DOHH2 (cell line): Measurements from ENCODE around the gene HLA-DPB1.

ENCODE experiments used
- H3F3A ChIP-seq: fragments of 200-600 bp; sonication (generic), shearing (Covaris generic); 2 replicates; pipeline ENCODE4 v1.6.0; 2016; ENCODE audit warnings: antibody characterized with exemption, mild to moderate bottlenecking; ENCODE audit not compliant: control insufficient read depth, insufficient read depth
- H3K27ac ChIP-seq: fragments of 200-600 bp; sonication (generic); 2 replicates; pipeline ENCODE4 v1.5.1; 2014; ENCODE audit warnings: low read depth, mild to moderate bottlenecking, low read length, moderate library complexity
- H3K27me3 ChIP-seq: fragments of 200-600 bp; sonication (generic); 2 replicates; pipeline ENCODE4 v1.6.1; 2014; ENCODE audit warnings: mild to moderate bottlenecking, low read length, mixed read lengths; ENCODE audit not compliant: control insufficient read depth
- H3K36me3 ChIP-seq: fragments of 200-600 bp; sonication (generic); 2 replicates; pipeline ENCODE4 v1.6.1; 2014; ENCODE audit warnings: mild to moderate bottlenecking, low read length, moderate library complexity, mixed read lengths; ENCODE audit not compliant: control insufficient read depth
- H3K4me1 ChIP-seq: fragments of 200-600 bp; sonication (generic); 2 replicates; pipeline ENCODE4 v1.6.1; 2014; ENCODE audit warnings: mild to moderate bottlenecking, low read length, mixed read lengths; ENCODE audit not compliant: control insufficient read depth
- H3K4me2 ChIP-seq: fragments of 200-600 bp; sonication (generic); 2 replicates; pipeline ENCODE4 v1.6.0; 2014; ENCODE audit warnings: mild to moderate bottlenecking, low read length, moderate library complexity
- H3K4me3 ChIP-seq: fragments of 200-600 bp; sonication (generic); 2 replicates; pipeline ENCODE4 v1.5.1; 2014; ENCODE audit warnings: mild to moderate bottlenecking, low read length, mixed read lengths
- H3K79me2 ChIP-seq: fragments of 200-600 bp; sonication (generic); 2 replicates; pipeline ENCODE4 v1.6.1; 2014; ENCODE audit warnings: mild to moderate bottlenecking, low read length, mixed read lengths; ENCODE audit not compliant: control insufficient read depth
- H3K9me2 ChIP-seq: fragments of 200-600 bp; sonication (generic); replicated peaks from 2 replicates; pipeline ENCODE4 v1.6.1; 2014; ENCODE audit warnings: mild to moderate bottlenecking, low read length, mixed read lengths; ENCODE audit not compliant: control insufficient read depth
- H3K9me3 ChIP-seq: fragments of 200-600 bp; sonication (generic); 2 replicates; pipeline ENCODE4 v1.6.1; 2014; ENCODE audit warnings: antibody characterized with exemption, low read length, mixed read lengths; ENCODE audit not compliant: control insufficient read depth, insufficient read depth
- H4K20me1 ChIP-seq: fragments of 200-600 bp; sonication (generic); 2 replicates; pipeline ENCODE4 v1.6.0; 2014; ENCODE audit warnings: low read depth, mild to moderate bottlenecking, antibody characterized with exemption, low read length, moderate library complexity; ENCODE audit not compliant: control insufficient read depth, insufficient read depth
- CTCF ChIP-seq: fragments of 200-600 bp; sonication (generic); IDR thresholded peaks from one replicate; pipeline ENCODE4 v1.5.1; 2014; ENCODE audit warnings: antibody characterized with exemption, mild to moderate bottlenecking, low read depth, low read length; ENCODE audit not compliant: poor library complexity, severe bottlenecking
- EZH2phosphoT487 ChIP-seq: fragments of 200-600 bp; sonication (generic); IDR thresholded peaks from 2 replicates; pipeline ENCODE4 v1.6.1; 2017; ENCODE audit warnings: borderline replicate concordance, mild to moderate bottlenecking, antibody characterized with exemption, low read length, moderate library complexity, mixed read lengths

HLA-DPB1 gene

GRCh38 chr6:33103776-33104175 is 28.0 kb downstream of the HLA-DPB1 start:
- TF ChIP-seq CTCF (no peak), EZH2phosphoT487 (no peak)
- H3K79me2 ChIP-seq: no peaks in the 10 kb centered on the region
- H3K27me3 ChIP-seq: 0 out of 2 replicates have a peak, but pooled peaks cover 3% of the 10 kb centered on the region
- no peaks in the 10 kb centered on the region for H3K9me2 ChIP-seq
- H3K4me1 ChIP-seq: peaks cover 9% of the 10 kb centered on the region
- no peak overlapping the region for H3K4me3 ChIP-seq
- H3K27ac ChIP-seq: no peak overlapping the region
- H3K36me3 ChIP-seq: no peaks in the 10 kb centered on the region
- H3K9me3 ChIP-seq: peaks cover 22% of the 10 kb centered on the region
- no peak overlapping the region for H3K4me2 ChIP-seq
- no peaks in the 10 kb centered on the region for H3F3A ChIP-seq
- H4K20me1 ChIP-seq: no peaks in the 10 kb centered on the region

GRCh38 chr6:33104887-33105286 is 29.1 kb downstream of the HLA-DPB1 start:
- Histone ChIP-seq H4K20me1 (no peaks in the 10 kb centered on the region), H3K27me3 (0 out of 2 replicates have a peak, but pooled peaks cover 3% of the 10 kb centered on the region)

GRCh38 chr6:33105386-33105785 is 29.6 kb downstream of the HLA-DPB1 start:
- Histone ChIP-seq H3K27me3 (0 out of 2 replicates have a peak, but pooled peaks cover 3% of the 10 kb centered on the region), H3K36me3 (no peaks in the 10 kb centered on the region)
- no peak for TF ChIP-seq CTCF
- TF ChIP-seq EZH2phosphoT487: no peak

More at GRCh38 chr6:33104887-33105286, 29.1 kb downstream of the HLA-DPB1 start:
- 0 out of 2 replicates have a peak overlapping the region, but pooled peaks have one; percentile 4 for H3K4me2 ChIP-seq
- H3F3A ChIP-seq: no peaks in the 10 kb centered on the region
- TF ChIP-seq EZH2phosphoT487: no peak
- TF ChIP-seq CTCF: no peak
- H3K4me3 ChIP-seq: no peak overlapping the region; the same call in 1 of the 2 replicates
- no peaks in the 10 kb centered on the region for H3K9me2 ChIP-seq
- no peaks in the 10 kb centered on the region for H3K36me3 ChIP-seq
- H3K79me2 ChIP-seq: no peaks in the 10 kb centered on the region
- H3K4me1 ChIP-seq: peaks cover 9% of the 10 kb centered on the region
- H3K27ac ChIP-seq: no peak overlapping the region
- peaks cover 22% of the 10 kb centered on the region for H3K9me3 ChIP-seq

More at GRCh38 chr6:33105386-33105785, 29.6 kb downstream of the HLA-DPB1 start:
- no peak overlapping the region; the same call in 1 of the 2 replicates for H3K4me3 ChIP-seq
- no peaks in the 10 kb centered on the region for H4K20me1 ChIP-seq
- no peak overlapping the region for H3K27ac ChIP-seq
- H3F3A ChIP-seq: no peaks in the 10 kb centered on the region
- no peaks in the 10 kb centered on the region for H3K9me2 ChIP-seq
- H3K4me2 ChIP-seq: no peak overlapping the region
- H3K9me3 ChIP-seq: peaks cover 19% of the 10 kb centered on the region
- no peaks in the 10 kb centered on the region for H3K79me2 ChIP-seq
- peaks cover 9% of the 10 kb centered on the region for H3K4me1 ChIP-seq
